Endothelial cell of umbilical vein (primary cell): ENCODE measurements around the gene GNAO1. TPM values are rescaled to one million over a fixed set of nuclear protein-coding genes. Genes with fewer than 3 reads are reported as not detected.

Source experiments
- BruUV-seq: library from RNA; stranded (reverse); fragments of 400-500 nt; replicated peaks from 2 replicates; lab custom pipeline; 2021; lab: Mats Ljungman, UMichigan
- CTCF ChIA-PET: fragments of 300-600, 350-600 bp; sonication (Branson Sonifier 250); formaldehyde crosslinking; loops from one replicate; lab custom pipeline; 2021; ENCODE audit warnings: antibody characterized with exemption, inconsistent platforms; lab: Charles Lee
- POLR2A ChIA-PET: fragments of 300-600, 350-600 bp; sonication (Branson Sonifier 250); formaldehyde crosslinking; loops from one replicate; lab custom pipeline; 2021; ENCODE audit warnings: antibody characterized with exemption, inconsistent platforms; lab: Charles Lee
- DNase-seq: peaks from one replicate; pipeline ENCODE4 v3.0.0-alpha.2; 2011; ENCODE audit warnings: low read depth, low spot score
- FAIRE-seq: peaks from 2 replicates; lab custom pipeline; 2011; peaks lifted over from hg19 to GRCh38; lab: Jason Lieb, UNC
- H2AFZ ChIP-seq: 2 replicates; pipeline ENCODE4 v1.6.0; 2012; ENCODE audit warnings: low read depth, low read length, control low read depth, inconsistent platforms
- H3K27ac ChIP-seq: 2 replicates; pipeline ENCODE4 v1.5.1; 2011; ENCODE audit warnings: low read depth, mild to moderate bottlenecking, control low read depth, low read length, moderate library complexity; ENCODE audit not compliant: insufficient read depth
- H3K27me3 ChIP-seq, 2 experiments: 2 replicates each; pipeline versions ENCODE4 v1.6.0 to v1.6.1; 2011; ENCODE audit warnings: low read length in 2 of 2, mixed read lengths in 1 of 2; ENCODE audit not compliant: control insufficient read depth in 2 of 2, insufficient read depth in 2 of 2
- H3K36me3 ChIP-seq, 2 experiments: 2 replicates in 1 of 2; 3 replicates in 1 of 2; pipeline ENCODE4 v1.5.1; 2011; ENCODE audit warnings: low read length in 2 of 2, mild to moderate bottlenecking in 1 of 2, moderate library complexity in 1 of 2; ENCODE audit not compliant: control insufficient read depth in 2 of 2, insufficient read depth in 2 of 2; ENCODE audit errors: extremely low read depth in 1 of 2
- H3K4me1 ChIP-seq: 3 replicates; pipeline ENCODE4 v1.5.1; 2011; ENCODE audit warnings: mild to moderate bottlenecking, low read length; ENCODE audit not compliant: control insufficient read depth, insufficient read depth; ENCODE audit errors: extremely low read depth
- H3K4me2 ChIP-seq: 2 replicates; pipeline ENCODE4 v1.6.1; 2011; ENCODE audit warnings: low read length, control low read depth, mixed read lengths; ENCODE audit not compliant: insufficient read depth
- H3K4me3 ChIP-seq, 3 experiments: fragments of 200-600 bp in 1 of 3; sonication (generic), shearing (Covaris generic) in 1 of 3; replicated peaks in 1 of 3; 2 replicates each; pipeline ENCODE4 v1.5.1; 2011 to 2016; ENCODE audit warnings: control low read depth in 3 of 3, low read length in 3 of 3, mild to moderate bottlenecking in 2 of 3, inconsistent platforms in 1 of 3, low read depth in 1 of 3, moderate library complexity in 1 of 3; ENCODE audit not compliant: insufficient read depth in 1 of 3
- H3K79me2 ChIP-seq: 2 replicates; pipeline ENCODE4 v1.6.0; 2012; ENCODE audit warnings: low read length, inconsistent platforms; ENCODE audit not compliant: control insufficient read depth, insufficient read depth
- H3K9ac ChIP-seq: replicated peaks from 2 replicates; pipeline ENCODE3; 2011; ENCODE audit warnings: low read length, control low read depth; ENCODE audit not compliant: insufficient read depth; ENCODE audit errors: extremely low read depth
- H3K9me1 ChIP-seq: replicated peaks from 3 replicates; pipeline ENCODE4 v1.6.0; 2011; ENCODE audit warnings: mild to moderate bottlenecking, low read length; ENCODE audit not compliant: control insufficient read depth, insufficient read depth; ENCODE audit errors: extremely low read depth
- H3K9me3 ChIP-seq: replicated peaks from 2 replicates; pipeline ENCODE4 v1.5.1; 2012; ENCODE audit warnings: low read length, inconsistent platforms; ENCODE audit not compliant: control insufficient read depth, insufficient read depth
- H4K20me1 ChIP-seq: replicated peaks from 2 replicates; pipeline ENCODE3; 2011; ENCODE audit warnings: mild to moderate bottlenecking, low read length; ENCODE audit not compliant: control insufficient read depth, insufficient read depth; ENCODE audit errors: extremely low read depth
- EZH2 ChIP-seq: IDR thresholded peaks from 2 replicates; pipeline ENCODE4 v1.6.1; 2012; ENCODE audit warnings: borderline replicate concordance, low read depth, mild to moderate bottlenecking, moderate library complexity, low read length, inconsistent platforms; ENCODE audit not compliant: severe bottlenecking
- FOS ChIP-seq: IDR thresholded peaks from 2 replicates; pipeline ENCODE4 v1.6.1; 2011; ENCODE audit warnings: mild to moderate bottlenecking, low read length, moderate library complexity, borderline replicate concordance; ENCODE audit not compliant: insufficient read depth
- GATA2 ChIP-seq: IDR thresholded peaks from 2 replicates; pipeline ENCODE4 v1.7.0; 2011; ENCODE audit warnings: low read depth, mild to moderate bottlenecking, moderate library complexity, mixed read lengths, low read length; ENCODE audit not compliant: insufficient read length, insufficient read depth
- JUN ChIP-seq: IDR thresholded peaks from 2 replicates; pipeline ENCODE4 v1.6.1; 2011; ENCODE audit warnings: borderline replicate concordance, low read depth; ENCODE audit not compliant: insufficient read length, insufficient read depth
- MYC ChIP-seq: IDR thresholded peaks from one replicate; pipeline ENCODE4 v1.6.1; 2011; ENCODE audit warnings: mild to moderate bottlenecking, low read depth, low read length
- POLR2A ChIP-seq: IDR thresholded peaks from 2 replicates; pipeline ENCODE4 v1.6.1; 2012; ENCODE audit warnings: low read depth, mild to moderate bottlenecking, control low read depth, low read length
- POLR2AphosphoS5 ChIP-seq: IDR thresholded peaks from 2 replicates; pipeline ENCODE4 v1.6.1; 2012; ENCODE audit warnings: low read depth, mild to moderate bottlenecking, control low read depth, low read length, moderate library complexity; ENCODE audit not compliant: insufficient read depth
- dilution Hi-C: fragments of 300-500 bp; cut with MboI; formaldehyde crosslinking; loops from one replicate; pipeline ENCODE4 v1.15.0; 2019; ENCODE audit warnings: low sequenced_read_pairs; ENCODE audit not compliant: extremely low pct_ligation_motif_present
- intact Hi-C: fragments of 100-400 bp; cut with micrococcal nuclease; formaldehyde crosslinking; loops from one replicate; pipeline ENCODE4 v1.10.0; 2022
- polyA plus RNA-seq, 4 experiments: library from polyadenylated mRNA; depleted of rRNA in 3 of 4; stranded (reverse) in 3 of 4; unstranded in 1 of 4; fragments of >200 nt; gene quantifications; 2 replicates each; pipeline versions ENCODE4 v1.2.1 to v1.2.3, GENCODE V29; 2011 to 2012; ENCODE audit warnings: missing spikeins in 1 of 4
- total RNA-seq: library from RNA; stranded (reverse); gene quantifications from 2 replicates; pipeline ENCODE4 v1.2.3, GENCODE V29; 2021
- TF ChIP-seq, protein P1 (sequence below): IDR thresholded peaks from 2 replicates; pipeline ENCODE4 v1.6.1; 2011; ENCODE audit not compliant: insufficient read depth, insufficient read length
- TF ChIP-seq, protein P2 (sequence below), 2 donors: IDR thresholded peaks; 1 replicate in 1 of 2; 2 replicates in 1 of 2; pipeline ENCODE4 v1.5.1; 2011; ENCODE audit warnings: low read length in 2 of 2, mild to moderate bottlenecking in 2 of 2, moderate library complexity in 2 of 2, control low read depth in 1 of 2, inconsistent platforms in 1 of 2, low read depth in 1 of 2; ENCODE audit not compliant: insufficient read depth in 1 of 2; ENCODE audit errors: extremely low read depth in 1 of 2

GNAO1 gene
- total and polyA plus RNA-seq, 2 donors (not counting 3 experiments of a cell fraction or from before 2014, with no cell fraction given): not detected

DNA sequence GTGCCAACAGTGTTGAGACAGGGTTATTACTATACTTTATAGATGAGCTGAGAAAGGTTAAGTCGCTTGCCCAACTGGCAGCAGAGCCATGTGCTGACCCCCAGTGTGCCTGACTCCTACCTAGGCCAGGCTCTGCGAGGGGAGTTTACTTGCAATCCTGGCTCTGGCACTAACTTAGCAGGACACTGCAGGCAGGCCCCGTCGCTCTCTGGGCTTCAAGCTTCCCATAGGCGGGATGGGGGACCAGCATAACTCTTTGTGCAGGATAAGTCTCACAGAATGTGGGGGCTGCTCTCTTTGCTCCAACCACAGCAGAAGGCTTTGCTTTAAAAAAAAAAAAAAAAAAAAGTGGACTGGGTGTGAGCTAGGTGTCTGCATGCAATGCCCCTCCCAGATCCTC, 102.7 kb downstream of the GNAO1 start:
- ChIA-PET POLR2A (no interaction called here), CTCF (no interaction called here)
- no peak for DNase-seq
- no peak for FAIRE-seq
- H4K20me1 ChIP-seq: no peaks in the 10 kb centered on the region
- H2AFZ ChIP-seq: no peak overlapping the region
- no peaks in the 10 kb centered on the region for H3K27me3 ChIP-seq
- H3K9ac ChIP-seq: no peak overlapping the region
- dilution Hi-C loops: no loop called here
- no peaks in the 10 kb centered on the region for H3K79me2 ChIP-seq
- intact Hi-C loops: no loop called here
- no peak overlapping the region for H3K4me2 ChIP-seq
- H3K9me1 ChIP-seq: no peaks in the 10 kb centered on the region
- no peak overlapping the region for H3K4me3 ChIP-seq
- H3K9me3 ChIP-seq: no peaks in the 10 kb centered on the region
- H3K36me3 ChIP-seq: no peaks in the 10 kb centered on the region
- TF ChIP-seq, protein P1, sequence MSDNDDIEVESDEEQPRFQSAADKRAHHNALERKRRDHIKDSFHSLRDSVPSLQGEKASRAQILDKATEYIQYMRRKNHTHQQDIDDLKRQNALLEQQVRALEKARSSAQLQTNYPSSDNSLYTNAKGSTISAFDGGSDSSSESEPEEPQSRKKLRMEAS: no peak
- TF ChIP-seq FOS (no peak), JUN (no peak), EZH2 (no peak), POLR2A (no peak), POLR2AphosphoS5 (no peak), GATA2 (no peak), MYC (no peak)
- TF ChIP-seq, protein P2, sequence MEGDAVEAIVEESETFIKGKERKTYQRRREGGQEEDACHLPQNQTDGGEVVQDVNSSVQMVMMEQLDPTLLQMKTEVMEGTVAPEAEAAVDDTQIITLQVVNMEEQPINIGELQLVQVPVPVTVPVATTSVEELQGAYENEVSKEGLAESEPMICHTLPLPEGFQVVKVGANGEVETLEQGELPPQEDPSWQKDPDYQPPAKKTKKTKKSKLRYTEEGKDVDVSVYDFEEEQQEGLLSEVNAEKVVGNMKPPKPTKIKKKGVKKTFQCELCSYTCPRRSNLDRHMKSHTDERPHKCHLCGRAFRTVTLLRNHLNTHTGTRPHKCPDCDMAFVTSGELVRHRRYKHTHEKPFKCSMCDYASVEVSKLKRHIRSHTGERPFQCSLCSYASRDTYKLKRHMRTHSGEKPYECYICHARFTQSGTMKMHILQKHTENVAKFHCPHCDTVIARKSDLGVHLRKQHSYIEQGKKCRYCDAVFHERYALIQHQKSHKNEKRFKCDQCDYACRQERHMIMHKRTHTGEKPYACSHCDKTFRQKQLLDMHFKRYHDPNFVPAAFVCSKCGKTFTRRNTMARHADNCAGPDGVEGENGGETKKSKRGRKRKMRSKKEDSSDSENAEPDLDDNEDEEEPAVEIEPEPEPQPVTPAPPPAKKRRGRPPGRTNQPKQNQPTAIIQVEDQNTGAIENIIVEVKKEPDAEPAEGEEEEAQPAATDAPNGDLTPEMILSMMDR (IDR thresholded peaks at IDR 0.05; ENCODE audit: extremely low read depth in 1 of 2, insufficient read depth in 1 of 2, low read depth in 1 of 2, low read length in 2 of 2): no peak
- no peak overlapping the region for H3K27ac ChIP-seq
- BruUV-seq: no TSS peak
- H3K4me1 ChIP-seq: no peaks in the 10 kb centered on the region
